GM18867 (cell line): ENCODE results near the gene SERPINB10.

Source experiments
- ATAC-seq: cut with Tn5 transposase; IDR thresholded peaks from one replicate; pipeline ENCODE4 v1.9.1; 2021; ENCODE audit warnings: mild to moderate bottlenecking, moderate library complexity; ENCODE audit not compliant: unreplicated experiment

SERPINB10 gene, protein sequence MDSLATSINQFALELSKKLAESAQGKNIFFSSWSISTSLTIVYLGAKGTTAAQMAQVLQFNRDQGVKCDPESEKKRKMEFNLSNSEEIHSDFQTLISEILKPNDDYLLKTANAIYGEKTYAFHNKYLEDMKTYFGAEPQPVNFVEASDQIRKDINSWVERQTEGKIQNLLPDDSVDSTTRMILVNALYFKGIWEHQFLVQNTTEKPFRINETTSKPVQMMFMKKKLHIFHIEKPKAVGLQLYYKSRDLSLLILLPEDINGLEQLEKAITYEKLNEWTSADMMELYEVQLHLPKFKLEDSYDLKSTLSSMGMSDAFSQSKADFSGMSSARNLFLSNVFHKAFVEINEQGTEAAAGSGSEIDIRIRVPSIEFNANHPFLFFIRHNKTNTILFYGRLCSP

DNA sequence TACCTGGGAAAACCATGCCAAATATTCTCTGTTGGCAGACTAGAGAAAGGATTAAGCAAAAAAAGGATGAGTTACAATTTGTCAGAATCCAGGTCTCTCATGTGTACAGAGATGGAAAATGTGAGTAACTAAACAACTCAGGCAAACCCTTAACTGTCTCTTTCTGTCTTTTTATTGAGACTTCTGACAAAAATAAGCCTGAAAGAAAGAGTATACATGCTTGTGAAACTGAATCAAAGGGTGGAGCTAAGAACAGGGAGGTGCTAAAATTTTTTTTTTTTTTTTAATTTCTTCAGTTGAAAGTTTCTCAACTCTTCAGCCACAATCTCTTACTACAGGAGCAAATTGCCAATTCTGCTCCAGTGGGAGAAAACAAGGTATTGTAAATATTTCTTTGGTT, at the start of gene SERPINB10:
Gene SERPINB10, plus strand, starts transcription at position 295 of the 400 bp plus-strand sequence. CDS start 7,553 bp downstream, outside the sequence.
- ATAC-seq, result peak; percentile 76

DNA sequence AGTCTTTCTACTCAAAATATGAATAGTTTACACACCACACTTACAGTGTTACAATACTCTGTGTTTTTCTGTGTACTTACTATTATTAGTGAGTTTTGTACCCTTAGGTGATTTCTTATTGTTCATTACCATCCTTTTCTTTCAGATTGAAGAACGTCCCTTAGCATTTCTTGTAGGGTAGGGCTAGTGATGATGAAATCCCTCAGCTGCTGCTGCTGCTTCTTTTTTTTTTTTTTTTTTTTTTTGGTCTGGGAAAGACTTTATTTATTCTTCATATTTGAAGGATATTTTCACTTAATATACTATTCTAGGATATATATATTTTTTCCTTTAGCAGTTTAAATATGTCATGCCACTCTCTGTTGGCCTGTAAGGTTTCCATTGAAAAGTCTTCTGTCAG, 49.3 kb upstream of the SERPINB10 start:
- no peak for ATAC-seq

DNA sequence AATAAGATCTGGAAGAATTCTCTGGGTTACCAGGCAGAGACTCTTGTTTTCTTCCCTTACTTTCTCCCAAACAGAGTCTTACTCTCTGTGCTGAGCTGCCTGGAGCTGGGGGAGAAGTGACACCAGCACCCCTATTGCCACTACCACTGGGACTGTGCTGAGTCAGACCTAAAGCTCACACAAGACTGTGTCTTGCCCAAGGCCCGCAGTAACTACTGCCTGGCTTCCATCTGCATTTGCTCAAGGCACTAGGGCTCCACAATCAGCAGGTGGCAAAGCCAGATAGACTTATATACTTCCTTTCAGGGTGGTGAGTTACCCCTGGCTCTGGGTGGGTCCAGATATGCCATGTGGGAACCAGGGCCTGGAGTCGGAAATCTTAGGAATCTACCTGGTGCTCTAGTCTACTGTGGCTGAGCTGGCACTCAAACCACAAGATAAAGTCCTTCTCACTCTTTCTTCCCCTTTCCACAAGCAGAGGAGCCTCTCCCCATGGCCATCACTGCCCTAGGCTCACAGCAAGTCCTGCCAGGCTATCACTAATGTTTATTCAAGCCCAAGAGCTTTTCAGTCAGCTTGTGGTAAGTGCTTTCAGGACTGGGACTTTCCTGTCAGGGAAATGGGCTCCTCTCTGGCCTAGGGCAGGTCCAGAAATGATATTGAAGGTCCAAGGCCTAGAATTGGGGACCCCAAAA, 47.8 kb upstream of the SERPINB10 start:
- ATAC-seq, result no peak

DNA sequence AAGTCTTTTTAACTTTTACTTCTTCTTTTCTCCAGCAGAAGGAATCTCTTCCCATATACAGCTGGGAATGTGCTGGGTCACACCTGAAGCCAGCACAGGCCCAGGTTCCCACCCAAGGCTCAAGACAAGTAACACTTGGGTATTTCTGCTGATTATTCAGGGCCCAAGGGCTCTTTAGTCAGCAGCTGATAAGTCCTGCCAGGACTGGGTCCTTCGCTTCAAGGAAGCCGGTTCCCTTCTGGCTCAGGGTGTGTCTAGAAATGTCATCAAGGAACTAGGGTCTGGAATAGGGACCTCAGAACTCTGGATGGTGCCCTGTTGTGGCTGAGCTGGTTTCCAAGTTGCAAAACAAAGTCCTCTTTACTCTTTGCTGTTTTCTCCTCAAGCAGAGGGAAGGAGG, 47.2 kb upstream of the SERPINB10 start:
- ATAC-seq, result no peak

DNA sequence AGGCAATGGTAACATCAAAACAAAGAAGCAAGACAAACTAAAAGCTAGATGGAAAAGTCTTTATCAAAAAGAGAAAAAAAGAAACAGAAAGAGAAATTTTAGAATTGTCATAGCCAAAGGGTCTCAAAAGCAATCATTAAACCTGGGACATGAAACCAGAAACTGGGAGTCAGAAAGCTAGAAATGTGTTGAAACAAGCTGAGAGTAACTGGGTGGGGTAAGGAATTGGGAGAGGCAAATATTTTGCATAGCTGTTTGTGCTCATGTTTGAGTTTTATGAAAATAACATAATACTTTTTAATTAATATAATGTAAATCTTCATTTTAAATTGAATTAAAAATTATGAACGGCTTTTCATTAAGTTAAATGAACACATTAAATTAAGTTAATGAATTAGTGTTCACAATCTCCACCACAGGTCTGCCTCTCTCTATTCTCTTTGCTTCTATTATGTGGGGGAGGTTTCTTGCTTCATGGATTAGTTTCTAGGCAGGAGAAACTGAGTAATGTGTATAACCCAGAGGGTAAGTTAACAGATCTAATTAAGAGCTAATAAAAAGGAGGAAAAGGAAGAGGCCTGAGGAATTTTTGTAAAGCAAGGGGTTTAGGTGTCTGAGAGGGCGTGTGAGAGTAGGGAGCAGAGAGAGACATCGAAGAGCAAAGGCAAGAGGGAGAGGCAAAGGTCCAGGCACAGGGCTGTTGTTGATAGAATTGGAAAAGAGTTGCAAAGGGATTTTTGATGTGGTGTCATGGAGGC, 40.2 kb upstream of the SERPINB10 start:
- ATAC-seq, result no peak

DNA sequence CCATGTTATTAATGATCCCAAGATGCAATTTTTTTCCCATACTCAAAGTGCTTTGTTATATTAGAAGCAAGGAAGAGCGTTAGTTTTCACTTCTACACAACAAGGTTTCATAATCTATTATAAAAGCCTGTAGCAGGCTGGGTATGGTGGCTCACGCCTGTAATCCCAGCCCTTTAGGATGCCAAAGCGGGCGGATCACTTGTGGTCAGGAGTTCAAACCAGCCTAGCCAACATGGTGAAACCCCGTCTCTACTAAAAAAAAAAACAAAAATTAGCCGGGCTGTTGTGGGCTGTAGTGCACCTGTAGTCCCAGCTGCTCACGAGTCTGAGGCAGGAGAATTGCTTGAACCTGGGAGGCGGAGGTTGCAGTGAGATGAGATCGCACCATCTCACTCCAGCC, 39.2 kb upstream of the SERPINB10 start:
- no peak for ATAC-seq

DNA sequence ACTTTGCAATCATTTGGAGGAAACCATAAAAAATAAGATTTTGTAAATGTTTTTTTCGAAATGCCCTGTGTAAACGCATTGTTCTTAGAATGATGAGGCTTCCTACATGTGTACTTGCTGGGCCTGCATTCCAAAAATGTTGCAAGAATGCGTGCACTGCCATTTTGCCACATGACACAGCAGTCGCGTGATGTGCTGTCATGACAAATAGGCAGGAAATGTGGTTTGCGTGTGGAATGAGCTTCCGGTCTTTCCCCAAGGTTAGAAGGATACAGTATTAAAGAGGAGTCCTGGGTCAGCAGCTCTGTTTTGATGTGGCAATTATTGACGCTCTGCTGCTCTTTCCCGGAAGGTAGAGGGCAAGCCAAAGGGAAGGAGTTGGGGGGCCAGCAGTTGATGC, 38.4 kb upstream of the SERPINB10 start:
- no peak for ATAC-seq

DNA sequence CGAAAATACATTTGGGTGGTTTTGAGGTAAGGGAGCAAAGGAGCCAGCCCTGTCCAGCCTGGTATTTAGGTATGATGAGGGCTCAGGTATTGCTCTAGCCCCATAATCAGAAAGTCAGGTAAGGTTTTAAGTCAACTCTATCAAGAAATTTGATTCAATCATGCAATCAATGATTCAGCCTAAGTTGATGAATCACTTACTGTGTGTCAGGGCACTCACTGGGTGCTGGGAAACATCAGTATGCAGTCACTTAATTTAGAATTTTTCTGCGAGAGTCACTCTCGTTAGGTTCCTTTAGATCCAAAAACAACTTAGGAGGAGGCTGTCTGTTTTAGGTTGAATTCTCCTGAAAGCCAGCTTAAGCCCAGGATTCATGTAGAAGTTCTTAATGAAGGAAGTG, 37.9 kb upstream of the SERPINB10 start:
- no peak for ATAC-seq

DNA sequence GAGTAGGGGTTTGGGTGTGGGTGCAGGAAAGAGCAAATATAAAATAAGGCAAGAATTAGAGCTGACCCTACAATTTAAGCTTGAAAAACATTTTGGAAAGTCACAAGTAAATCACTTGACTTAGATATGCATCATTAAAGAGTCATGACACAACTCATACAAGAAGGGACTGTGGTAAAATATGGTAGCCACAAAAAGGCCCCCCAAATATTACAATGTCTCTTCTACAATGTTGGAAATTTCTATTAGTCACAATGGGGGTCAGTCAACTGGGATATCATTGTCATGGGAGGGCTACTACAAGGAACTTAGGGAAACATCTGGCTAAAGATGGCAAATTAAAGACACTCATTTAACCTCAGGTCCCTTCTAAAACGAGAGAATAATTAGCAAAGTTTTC, 35.9 kb upstream of the SERPINB10 start:
- ATAC-seq, result no peak

DNA sequence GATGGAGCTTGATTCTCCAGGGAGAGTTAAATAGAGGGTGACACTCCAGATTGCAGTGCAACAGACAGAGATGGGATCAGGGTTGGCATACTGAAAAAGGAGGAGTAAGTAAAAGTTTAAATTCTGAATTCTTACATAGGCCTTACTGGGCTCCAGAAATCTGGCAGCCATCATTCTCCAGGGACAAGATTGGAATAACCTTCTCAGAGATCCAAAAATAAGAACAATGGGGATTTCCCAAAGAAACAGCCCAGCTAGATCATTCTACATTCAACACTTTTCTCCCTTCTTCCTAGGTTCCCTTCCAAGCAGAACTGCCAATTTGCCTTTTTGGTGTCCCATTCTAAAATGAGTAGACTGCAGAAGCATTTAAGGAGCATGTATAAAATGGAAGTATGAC, 35.2 kb upstream of the SERPINB10 start:
- ATAC-seq, result no peak

DNA sequence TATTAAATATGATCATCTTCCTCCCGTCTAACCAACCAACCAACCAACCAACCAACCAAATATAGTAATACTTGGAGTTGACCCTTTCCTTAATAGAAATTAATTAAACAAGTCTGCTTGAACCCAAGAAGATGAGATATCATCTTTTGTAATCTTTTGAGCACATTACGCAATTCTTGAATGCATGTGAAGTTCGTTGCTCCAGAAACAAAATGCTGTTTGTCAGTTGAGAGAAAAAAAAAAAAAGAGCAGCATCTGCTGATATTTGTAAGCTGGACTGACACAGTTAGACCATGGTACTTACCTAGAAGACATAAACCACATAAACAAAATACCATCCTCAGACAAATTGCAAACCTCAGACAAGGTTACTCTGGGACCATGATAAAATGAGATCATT, 29.4 kb upstream of the SERPINB10 start:
- no peak for ATAC-seq

DNA sequence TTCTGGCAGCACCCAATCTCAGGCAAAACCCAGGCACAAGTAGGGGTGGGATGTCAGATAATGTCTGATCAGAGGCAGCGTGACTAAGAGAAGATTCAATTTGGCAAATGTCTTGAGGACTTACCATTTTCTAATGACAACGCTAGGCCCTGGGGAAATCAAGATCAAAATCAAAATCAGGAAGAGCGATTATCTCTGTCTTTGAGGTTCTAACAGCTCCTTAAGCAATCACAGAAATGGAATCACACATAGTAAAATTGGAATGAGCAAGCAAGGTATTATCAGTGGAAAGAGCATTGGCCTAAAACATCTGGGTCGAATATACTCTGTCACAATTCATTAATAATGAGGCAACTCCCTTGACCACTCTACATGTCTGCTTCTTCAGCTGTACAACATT, 28.8 kb upstream of the SERPINB10 start:
- ATAC-seq, result no peak

DNA sequence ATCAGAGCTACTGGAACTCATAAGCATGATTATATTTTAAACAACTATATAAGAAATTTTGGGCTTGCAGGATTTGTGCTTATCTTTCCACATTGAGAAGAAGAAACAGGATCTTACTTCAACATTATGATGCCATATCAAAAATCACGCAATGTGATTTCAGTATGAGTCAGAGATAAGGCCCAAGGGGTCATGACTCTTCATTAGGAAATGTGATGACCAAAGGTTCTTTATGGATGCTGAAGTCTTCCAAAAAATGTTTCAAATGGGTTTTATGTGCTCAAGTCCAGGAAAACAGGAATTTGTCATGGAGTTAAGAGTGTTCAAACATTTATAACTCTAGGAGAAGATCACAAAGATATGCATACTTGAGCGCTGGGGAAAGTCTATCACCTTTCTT, 28.0 kb upstream of the SERPINB10 start:
- no peak for ATAC-seq

DNA sequence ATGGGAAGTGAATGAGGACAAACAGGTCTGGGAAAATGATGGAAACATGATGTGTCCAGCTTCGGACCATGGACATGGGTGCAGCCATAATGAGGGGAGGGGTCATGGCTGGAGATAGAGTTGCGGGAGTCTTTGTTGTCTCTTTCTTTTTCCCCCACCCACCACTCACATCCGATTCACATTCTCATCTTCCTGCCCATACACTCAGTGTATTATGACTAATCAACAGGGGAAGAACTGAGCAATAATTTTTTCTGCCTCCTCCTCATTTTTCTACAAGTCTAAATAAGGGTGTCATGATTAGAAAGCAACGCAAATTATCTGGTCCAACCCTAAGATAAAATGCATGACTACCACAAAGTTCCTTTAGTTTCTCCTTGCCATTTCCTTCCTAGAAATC, 25.9 kb upstream of the SERPINB10 start:
- no peak for ATAC-seq

DNA sequence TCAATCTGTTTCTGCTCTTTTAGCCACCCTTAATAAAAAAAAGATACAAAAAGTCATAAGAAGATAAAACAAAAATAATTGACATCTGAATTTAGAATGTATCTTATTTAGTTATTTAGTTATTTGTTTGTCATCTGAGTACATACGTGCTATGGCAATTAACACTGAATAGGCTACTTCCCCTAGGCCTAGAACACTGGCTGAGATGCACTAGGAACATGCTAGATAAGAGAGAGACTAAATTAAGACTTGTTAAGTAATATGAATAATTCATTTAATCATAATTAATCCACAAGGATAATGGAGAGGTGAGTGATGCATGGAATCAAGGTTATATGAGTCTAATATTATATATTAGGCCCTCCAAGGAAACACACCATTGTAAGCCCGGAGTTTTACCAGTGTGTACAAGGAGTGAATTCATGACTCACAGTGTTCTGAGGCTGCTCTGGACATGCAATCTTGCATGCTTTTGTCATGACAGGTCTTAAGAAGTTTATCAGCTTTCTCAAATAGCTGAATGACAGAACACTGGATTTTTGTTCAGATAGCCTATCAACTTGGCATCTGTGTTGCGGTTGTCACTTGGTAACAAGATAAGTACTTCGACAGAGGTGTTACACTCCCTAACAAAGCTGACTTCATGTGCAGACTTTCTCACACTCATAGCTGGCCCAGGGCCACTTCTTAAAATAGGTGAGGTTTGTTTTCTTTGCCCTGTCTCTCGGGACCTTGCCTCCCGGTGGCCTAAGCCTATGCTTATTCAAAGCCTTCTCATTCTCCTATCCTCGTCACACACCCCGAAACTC, 25.2 kb upstream of the SERPINB10 start:
- peak; percentile 90 for ATAC-seq

DNA sequence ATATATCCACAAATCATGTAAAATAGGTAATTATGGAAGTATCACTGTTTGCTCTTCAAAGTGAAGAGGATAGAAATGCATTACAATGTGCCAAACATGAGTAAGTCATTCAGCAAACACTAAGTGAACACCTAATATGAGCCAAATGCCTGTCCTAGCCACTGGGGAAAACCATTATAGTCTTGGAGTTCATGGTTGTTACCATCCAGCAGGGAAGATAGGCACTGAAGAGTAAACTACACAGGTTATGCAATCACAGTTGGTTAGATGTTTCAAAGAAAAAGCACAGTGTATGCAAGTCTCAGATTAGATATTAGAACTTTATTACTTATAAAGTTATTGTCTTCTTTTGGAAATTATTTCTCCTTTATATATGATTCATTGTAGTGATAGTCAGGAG, 24.1 kb upstream of the SERPINB10 start:
- no peak for ATAC-seq

DNA sequence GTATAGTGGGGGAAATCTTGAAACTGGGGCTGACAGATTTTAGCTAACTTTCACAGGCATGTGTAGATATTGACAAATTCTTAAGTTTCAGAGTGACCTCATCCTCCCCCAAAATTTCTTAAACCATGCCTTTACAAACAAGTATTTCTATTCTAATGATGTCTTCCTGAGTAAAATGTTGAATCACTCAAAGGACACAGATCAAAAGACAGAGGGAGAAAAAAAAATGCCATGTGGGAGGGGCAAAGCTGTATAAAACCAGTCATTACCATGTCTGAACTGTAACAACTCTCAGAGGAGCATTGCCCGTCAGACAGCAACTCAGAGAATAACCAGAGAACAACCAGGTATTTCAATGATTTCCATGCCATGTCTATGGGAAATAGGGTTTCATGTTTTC, 20.3 kb upstream of the SERPINB10 start, which contains the start of gene SERPINB2:
Gene SERPINB2, plus strand, starts transcription at position 282 of the 400 bp plus-strand sequence. CDS start 3,740 bp downstream, outside the sequence.
- ATAC-seq, result no peak

DNA sequence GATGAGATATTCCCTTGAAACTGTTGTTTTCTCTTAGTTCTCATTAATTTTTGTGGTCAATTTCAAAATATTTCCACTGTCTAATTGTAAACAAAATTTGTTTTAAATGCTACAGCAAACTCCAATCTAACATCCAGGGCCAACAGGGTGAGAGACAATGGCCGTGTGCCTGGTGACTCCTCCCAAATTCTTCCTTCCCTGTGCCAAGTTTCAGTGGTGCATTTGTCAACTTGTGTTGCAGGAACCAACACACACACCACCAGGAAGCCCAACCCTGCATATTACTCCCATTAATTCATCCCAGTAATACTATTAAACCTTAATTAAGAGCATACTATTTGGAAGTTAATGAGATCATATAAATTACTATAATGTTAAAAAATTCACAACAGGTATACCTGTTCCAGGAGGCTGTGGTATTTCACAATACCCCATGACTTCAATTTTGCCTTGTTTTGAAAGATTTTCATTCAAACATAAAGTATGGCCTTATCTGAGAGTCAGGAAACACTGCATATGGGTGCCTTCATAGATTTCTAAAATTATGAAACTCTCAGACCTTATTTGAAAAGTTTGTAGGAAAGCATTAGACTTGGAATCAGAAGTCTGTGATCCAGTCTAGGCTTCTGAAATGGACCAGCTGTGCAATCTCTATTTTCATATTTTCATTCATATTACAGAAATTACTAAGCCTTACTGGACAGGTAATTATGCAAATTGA, 19.1 kb upstream of the SERPINB10 start:
- ATAC-seq, result no peak

DNA sequence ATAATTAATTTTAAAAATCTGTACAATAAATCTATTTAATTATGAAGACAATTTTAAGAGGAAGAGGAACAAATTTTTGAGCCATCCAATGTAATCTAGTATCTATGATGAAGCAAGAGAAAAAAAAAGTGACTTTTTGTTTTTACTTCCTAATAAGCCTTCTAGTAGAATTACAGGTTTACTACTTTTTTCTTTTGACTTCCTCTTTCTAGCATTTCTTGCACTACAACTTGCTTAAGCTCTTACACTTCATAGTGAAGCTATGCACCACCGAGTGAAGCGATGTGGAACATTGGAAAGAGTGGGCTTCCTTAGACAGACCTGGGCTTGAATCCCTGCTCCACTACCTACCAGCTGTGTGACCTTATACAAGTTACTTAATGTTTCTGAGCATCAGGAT, 18.1 kb upstream of the SERPINB10 start:
- no peak for ATAC-seq
